GM19328 (cell line): ENCODE measurements around the gene EPHA3.

Source experiments
- ATAC-seq: cut with Tn5 transposase; IDR thresholded peaks from one replicate; pipeline ENCODE4 v1.9.1; 2021; ENCODE audit warnings: mild to moderate bottlenecking, moderate library complexity; ENCODE audit not compliant: unreplicated experiment

Gene EPHA3

DNA sequence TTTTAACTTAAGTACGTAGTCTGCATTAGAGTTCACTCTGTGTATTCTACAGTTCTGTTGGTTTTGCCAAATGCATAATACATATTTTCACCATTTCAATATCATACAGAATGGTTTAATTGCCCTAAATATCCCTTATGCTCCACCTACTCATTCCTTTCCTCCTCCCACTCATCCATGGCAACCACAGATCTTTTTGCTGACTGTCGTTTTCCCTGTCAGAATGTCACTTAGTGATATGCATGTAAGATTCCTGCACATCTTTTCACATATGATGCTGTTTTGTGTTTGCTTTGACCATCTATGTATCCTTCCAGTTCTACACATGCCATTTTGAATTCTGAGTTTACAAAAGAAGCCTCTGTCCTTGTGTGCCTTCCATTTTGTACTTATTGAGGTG, 36.7 kb downstream of the EPHA3 start:
- ATAC-seq: no peak

GRCh38 chr3:89145995-89146394, 38.6 kb downstream of the EPHA3 start:
- no peak for ATAC-seq

- ATAC-seq: no peak
These were observed 47.0 kb downstream of the EPHA3 start for GRCh38 chr3:89154416-89154815.

- no peak for ATAC-seq
These were observed 48.4 kb downstream of the EPHA3 start for GRCh38 chr3:89155811-89156210.

GRCh38 chr3:89157575-89157974, 50.2 kb downstream of the EPHA3 start:
- ATAC-seq: no peak

DNA sequence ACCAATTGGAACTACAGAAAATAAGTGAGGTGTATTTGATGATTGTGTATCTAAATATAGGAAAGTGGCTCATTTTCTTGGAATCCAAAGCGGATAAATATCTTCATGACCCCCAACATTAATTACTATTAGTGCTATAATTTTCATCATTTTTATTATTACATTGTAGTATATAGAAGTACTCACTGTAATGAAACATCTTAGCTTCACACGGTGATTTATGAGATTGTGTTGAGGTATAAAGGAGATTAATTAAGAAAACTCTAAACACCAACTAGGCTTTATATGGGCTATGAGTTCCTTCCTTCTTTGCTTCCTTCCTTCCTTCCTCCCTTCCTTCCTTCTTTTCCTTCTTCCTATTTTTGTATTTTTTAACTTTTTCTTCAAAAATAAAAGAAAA, 52.2 kb downstream of the EPHA3 start:
- no peak for ATAC-seq

GRCh38 chr3:89164774-89165173, 57.4 kb downstream of the EPHA3 start:
- ATAC-seq: no peak

- ATAC-seq: no peak
These were observed 58.3 kb downstream of the EPHA3 start for GRCh38 chr3:89165636-89166263.

- no peak for ATAC-seq
These were observed 64.5 kb downstream of the EPHA3 start for GRCh38 chr3:89171687-89172545.

- ATAC-seq: no peak
These were observed 66.1 kb downstream of the EPHA3 start for GRCh38 chr3:89173546-89173945.

- no peak for ATAC-seq
These were observed 72.1 kb downstream of the EPHA3 start for GRCh38 chr3:89179355-89180001.

GRCh38 chr3:89180334-89180733, 72.9 kb downstream of the EPHA3 start:
- no peak for ATAC-seq

- ATAC-seq: no peak
These were observed 74.6 kb downstream of the EPHA3 start for GRCh38 chr3:89182056-89182455.

GRCh38 chr3:89184151-89184995, 77.0 kb downstream of the EPHA3 start:
- no peak for ATAC-seq

DNA sequence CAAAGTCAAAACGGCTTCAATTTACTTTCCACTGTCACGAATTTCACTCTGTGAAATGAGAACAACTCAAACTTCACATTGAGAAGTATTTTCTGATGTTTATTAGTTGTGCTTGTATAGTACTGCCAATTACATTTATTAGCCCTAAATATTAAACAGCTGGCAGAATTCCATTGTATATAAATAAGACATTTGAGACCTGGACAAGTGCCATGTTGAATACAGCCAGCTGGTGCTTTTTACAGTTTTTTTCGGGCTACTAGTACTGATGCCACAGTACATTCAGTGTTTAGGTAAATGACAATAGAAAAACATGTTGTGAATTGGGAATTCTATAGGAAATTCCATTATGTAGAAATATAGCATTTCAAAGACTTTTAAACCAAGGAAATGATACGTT, 79.0 kb downstream of the EPHA3 start:
- ATAC-seq: no peak

- ATAC-seq: no peak
These were observed 91.2 kb downstream of the EPHA3 start for GRCh38 chr3:89198591-89198990.

DNA sequence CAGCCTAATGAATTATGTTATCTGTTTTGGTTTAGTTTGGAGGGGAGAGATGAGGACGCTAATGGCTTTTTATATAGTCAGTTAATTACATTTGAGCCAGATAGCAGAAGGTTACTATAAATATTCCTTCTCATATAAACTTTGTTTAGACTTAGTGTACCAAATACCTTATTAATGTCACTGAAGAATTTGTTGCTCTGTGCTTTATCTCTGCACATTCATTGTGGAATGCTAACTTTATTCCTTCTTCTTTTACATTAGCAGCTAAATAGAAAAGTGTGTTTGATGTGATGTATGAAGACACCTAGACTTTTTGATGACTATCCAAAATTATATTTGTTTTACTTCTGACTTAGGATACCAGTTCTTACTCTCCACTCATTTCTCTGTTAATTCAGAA, 105.2 kb downstream of the EPHA3 start:
- no peak for ATAC-seq

GRCh38 chr3:89216016-89216739, 108.8 kb downstream of the EPHA3 start:
- ATAC-seq: no peak

- no peak for ATAC-seq
These were observed 109.8 kb downstream of the EPHA3 start for GRCh38 chr3:89217148-89217685.

DNA sequence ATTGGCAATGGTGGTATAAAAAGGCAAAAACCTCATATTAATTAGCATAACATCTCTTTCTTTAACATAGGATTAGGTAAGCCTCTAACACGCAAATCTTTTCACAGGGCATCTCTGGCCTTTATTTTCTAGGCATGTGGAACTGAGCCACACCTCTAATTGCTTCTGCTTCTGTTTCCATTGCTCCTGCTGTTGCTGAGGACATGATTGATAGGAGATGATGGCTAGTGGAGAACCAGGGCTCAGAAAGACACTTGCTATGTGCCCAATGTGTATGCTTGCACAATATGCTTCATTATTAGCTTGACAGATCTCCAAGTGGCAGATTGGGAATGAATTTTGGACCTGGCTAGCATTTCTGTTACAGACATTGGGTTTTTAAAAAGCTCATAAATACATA, 114.5 kb downstream of the EPHA3 start:
- ATAC-seq: no peak
